GM10266 (cell line): ENCODE measurements around the gene H1-8.

Source experiments
- DNase-seq: peaks from one replicate; pipeline ENCODE4 v3.0.0; 2012; ENCODE audit errors: extremely low spot score
- CTCF ChIP-seq: IDR thresholded peaks from 2 replicates; pipeline ENCODE4 v1.5.1; 2012; ENCODE audit warnings: mild to moderate bottlenecking, low read depth; ENCODE audit not compliant: control insufficient read depth, insufficient read depth; ENCODE audit errors: missing control alignments

Gene H1-8

DNA sequence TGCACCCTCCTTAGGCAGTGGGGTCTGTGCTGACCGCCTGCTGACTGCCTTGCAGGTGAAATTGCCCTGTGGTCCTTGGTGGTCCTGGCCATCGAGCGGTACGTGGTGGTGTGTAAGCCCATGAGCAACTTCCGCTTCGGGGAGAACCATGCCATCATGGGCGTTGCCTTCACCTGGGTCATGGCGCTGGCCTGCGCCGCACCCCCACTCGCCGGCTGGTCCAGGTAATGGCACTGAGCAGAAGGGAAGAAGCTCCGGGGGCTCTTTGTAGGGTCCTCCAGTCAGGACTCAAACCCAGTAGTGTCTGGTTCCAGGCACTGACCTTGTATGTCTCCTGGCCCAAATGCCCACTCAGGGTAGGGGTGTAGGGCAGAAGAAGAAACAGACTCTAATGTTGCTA is 12.2 kb upstream of the H1-8 start:
- TF ChIP-seq CTCF, result no peak

DNA sequence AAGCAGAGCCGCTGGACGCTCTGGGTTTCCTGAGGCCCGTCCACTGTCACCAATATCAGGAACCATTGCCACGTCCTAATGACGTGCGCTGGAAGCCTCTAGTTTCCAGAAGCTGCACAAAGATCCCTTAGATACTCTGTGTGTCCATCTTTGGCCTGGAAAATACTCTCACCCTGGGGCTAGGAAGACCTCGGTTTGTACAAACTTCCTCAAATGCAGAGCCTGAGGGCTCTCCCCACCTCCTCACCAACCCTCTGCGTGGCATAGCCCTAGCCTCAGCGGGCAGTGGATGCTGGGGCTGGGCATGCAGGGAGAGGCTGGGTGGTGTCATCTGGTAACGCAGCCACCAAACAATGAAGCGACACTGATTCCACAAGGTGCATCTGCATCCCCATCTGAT is 11.3 kb upstream of the H1-8 start:
- no peak for TF ChIP-seq CTCF

More for the DNA sequence above, 12.2 kb upstream of the H1-8 start:
- DNase-seq, result no peak

GRCh38 chr3:129532261-129532660 is 10.7 kb upstream of the H1-8 start:
- DNase-seq, result no peak
- no peak for TF ChIP-seq CTCF

More for the DNA sequence above, 11.3 kb upstream of the H1-8 start:
- DNase-seq, result no peak

- DNase-seq, result no peak
- TF ChIP-seq CTCF, result no peak
These were observed 9.6 kb upstream of the H1-8 start for GRCh38 chr3:129533406-129533805.

- DNase-seq, result no peak
- TF ChIP-seq CTCF, result no peak
These were observed 8.4 kb upstream of the H1-8 start for GRCh38 chr3:129534428-129535027.

GRCh38 chr3:129535075-129535474 is 7.9 kb upstream of the H1-8 start:
- TF ChIP-seq CTCF, result no peak
- DNase-seq, result no peak

GRCh38 chr3:129536374-129536667 is 6.7 kb upstream of the H1-8 start:
- no peak for DNase-seq
- no peak for TF ChIP-seq CTCF
